Hepatocyte (in vitro differentiated cells): ENCODE data around the gene TMEM63B.

ENCODE experiments used
- CTCF ChIP-seq: fragments of 200-600 bp; sonication (generic); IDR thresholded peaks from 2 replicates; pipeline ENCODE4 v1.5.1; 2016; ENCODE audit warnings: antibody characterized with exemption, mild to moderate bottlenecking; ENCODE audit not compliant: poor library complexity
- EZH2phosphoT487 ChIP-seq: fragments of 200-600 bp; sonication (generic); IDR thresholded peaks from one replicate; pipeline ENCODE4 v1.6.1; 2018; ENCODE audit warnings: antibody characterized with exemption, mild to moderate bottlenecking, low read depth, moderate library complexity; ENCODE audit not compliant: unreplicated experiment, severe bottlenecking

- TF ChIP-seq CTCF (no peak), EZH2phosphoT487 (no peak)
Measured at GRCh38 chr6:44109212-44109611, 18.1 kb upstream of the TMEM63B start.
